ENCODE data around the gene SORCS1.

Gene SORCS1

DNA sequence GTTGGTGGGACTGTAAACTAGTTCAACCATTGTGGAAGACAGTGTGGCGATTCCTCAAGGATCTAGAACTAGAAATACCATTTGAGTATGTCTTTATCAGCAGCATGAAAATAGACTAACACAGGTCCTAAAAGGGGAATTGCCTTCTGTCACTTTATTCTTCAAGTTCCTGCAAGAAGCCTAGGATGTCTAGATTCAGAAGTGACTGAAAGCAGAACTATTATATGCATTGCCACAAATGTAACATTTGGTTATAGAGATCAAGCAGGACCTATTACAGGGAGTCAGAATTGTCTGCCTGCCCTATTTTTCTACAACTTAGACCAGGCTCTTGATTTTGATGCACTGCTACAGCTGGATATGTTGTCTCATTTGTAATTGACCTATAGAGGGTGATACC lies 364.7 kb downstream of the SORCS1 start:
- DNase-seq = no peak

DNA sequence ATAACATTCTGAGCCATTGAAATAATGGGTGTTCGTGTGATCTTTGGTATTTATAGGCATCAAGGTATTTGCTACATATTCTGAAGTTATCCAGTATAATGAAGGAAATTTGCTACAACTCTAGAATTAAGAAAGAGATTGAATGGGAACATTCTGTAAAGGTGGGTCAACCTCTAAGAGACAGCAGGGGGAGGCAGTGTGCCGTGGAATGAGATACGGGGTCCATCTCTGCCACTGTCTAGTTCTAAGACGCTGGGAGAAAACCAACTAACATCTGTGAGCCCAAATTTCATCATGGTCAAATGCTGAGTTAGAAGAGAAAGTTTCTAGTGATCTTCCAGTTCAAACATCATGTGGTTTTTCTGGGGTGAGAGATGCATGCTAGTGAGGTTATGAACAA lies 368.9 kb downstream of the SORCS1 start:
- DNase-seq = no peak

DNA sequence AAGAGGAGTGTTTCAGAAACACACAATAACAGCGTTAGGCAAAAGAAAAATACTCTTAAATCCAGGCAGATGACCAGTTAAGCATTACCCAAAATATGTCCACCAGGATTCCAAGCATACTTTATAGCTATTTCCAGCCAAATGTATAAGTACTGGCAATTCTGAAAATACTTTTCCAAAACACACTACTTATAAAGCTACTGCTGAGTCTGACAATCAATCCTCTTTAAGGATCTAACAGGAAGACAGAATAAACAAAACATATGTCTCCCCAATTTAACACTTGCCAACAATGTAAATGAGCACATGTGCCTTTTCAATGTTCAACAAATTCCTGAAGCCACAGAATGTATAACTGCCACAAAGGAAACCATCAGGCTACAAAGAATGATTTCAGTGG lies 370.9 kb downstream of the SORCS1 start:
- no peak for DNase-seq

DNA sequence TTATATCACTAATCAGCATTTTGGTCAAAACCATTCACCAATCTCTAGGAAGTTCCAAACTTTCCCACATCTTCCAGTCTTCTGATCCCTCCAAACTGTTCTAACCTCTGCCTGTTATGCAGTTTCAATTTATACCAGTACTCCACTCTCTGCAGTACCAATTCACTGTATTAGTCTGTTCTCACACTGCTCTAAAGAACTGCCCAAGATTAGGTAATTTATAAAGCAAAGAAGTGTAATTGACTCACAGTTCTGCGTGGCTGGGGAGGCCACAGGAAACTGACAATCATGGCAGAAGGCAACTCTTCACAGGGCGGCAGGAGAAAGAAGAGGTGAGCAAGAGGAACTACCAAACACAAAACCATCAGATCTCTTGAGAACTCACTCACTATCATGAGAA lies 374.9 kb downstream of the SORCS1 start:
- DNase-seq = no peak

DNA sequence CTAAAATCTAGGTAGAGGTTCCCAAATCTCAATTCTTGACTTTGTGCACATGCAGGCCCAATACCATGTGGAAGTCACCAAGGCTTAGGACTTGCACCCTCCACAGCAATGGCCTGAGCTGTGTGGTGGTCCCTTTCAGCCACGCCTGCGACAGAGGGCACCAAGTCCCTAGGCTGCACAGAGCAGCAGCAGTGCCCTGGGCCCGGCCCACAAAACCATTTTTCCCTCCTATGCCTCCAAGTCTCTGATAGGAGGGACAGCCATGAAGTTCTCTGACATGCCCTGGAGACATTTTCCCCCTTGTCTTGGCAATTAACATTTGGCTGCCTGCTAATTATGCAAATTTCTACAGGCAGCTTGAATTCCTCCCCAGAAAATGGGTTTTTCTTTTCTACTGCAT lies 375.5 kb downstream of the SORCS1 start:
- DNase-seq = no peak

DNA sequence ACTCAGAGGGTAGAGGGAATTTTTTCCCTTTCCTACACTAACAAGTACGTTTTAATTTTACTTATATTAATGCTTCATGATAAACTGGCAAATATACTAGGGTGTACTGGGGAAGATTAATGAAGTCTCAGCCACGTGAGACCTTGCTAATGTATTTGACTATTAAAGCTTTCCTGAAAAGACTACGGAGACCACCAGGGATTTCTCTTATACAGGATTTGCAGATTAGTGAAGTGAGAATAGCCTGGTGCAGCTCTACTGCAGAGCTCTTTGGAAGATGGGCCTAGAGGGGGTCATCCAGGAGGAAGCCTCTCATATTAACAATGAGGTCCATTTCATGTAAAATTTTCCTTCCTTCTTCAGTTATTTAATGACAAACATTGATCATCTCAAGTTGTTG lies 379.0 kb downstream of the SORCS1 start:
- no peak for DNase-seq

DNA sequence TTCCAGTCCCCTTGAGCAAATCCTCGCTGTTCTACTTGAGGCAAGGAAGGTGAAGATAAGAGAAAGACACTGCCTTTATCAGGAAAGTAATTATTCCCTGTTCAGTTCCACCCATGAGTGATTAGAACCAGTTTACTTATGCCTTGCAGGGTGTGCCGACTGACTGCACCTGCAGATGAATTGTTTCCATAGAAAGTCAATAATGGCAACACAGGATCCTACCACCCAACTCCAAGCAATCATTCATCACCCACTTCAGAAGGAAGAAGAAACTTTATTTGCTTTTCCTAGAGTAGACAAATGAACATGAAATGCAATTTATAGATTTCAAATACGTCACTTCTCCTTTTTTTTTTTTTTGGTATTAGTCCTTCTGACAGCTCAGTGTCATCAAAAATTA lies 383.9 kb downstream of the SORCS1 start:
- no peak for DNase-seq

DNA sequence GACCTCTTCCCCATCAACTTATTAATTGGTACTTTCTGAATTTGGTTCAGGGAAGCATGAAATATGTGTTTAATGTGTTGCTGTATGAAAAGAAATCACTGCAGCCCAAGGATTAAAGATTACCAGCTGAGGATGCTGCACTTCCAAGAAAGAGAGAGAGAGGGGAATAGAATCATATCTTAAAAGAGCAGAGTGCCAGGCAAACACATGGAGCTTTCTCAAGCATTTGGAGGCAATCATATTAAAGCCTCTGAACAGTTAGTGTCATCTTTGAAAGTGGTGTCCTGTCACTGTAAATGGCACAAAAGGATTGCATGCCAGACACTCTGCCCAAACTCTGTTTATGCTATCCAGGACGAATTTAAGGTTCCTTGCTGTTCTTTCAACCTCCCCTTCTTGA lies 386.7 kb downstream of the SORCS1 start:
- no peak for DNase-seq

DNA sequence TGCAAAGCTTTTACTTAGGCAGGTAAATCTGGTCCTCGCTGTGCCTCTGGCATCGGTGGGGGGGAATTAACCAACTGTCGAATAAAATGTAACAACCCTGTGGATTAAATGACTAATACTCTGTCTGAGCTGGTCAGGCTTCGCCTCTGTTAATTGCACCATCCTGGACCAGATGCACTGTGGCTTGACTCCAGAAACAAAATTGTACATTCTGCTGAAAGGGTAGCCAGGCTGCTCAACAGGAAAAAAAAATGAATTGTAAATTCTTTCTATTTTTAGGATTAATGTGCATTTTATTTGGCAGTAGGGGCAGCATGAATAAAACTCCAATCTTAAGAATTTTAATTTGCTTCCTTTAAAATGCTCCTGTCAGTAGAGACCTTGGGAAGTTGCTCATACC lies 389.4 kb downstream of the SORCS1 start:
- DNase-seq = no peak

DNA sequence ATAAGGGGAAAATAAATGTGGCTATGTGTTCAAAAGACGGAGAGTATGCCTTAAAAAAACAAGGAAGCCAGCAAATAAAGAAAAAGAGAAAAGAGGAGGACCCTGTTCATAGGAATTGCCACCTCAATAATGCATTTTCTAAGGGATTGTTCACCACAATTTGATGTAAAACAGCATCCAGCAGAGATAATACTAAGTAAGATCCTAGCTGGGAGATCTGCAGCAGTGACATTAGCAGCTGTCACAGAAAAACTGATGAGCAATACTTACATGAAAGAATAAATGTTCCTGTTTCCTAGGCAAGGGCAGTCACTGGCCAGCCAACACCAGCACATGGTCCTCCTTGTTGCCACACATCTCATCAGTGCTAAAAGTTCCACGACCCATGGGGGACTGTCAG lies 391.5 kb downstream of the SORCS1 start:
- DNase-seq = no peak

DNA sequence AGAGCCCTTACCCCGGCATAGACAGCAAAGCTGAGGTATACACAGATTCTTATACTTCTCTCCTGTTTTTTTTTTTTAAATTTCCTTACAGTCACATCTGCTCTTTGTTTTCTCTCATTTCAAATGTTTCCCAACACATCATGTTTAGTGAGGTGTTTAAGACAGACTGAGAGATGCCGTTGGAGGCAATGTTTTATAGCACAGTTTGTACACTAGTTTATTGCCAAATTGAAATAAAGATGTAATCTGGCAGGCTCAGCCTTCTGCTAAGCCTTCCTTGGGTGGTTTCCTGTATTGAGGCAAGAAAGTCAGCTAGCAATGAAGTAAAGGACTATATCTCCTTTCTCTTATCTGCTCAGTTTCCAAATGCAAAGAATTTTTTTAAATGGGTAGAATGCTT lies 393.4 kb downstream of the SORCS1 start:
- no peak for DNase-seq

DNA sequence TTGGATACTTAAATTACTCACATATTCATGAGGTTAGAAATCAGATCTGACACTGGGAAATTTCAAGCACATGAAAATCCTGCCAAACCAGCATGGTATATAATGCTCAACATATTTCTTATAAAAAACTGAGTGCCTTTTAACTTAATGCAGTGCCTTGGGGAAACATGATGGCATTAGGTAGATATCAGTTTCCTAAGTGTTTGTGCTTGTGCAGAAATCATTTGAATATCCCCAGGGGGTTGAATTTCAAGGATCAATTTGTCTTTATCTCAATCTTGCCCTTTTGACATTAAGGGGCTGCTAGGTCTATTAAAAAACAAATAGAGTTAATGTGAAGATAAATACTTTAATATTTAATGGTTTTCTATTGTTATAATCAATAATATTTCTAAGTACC lies 396.3 kb downstream of the SORCS1 start:
- no peak for DNase-seq

DNA sequence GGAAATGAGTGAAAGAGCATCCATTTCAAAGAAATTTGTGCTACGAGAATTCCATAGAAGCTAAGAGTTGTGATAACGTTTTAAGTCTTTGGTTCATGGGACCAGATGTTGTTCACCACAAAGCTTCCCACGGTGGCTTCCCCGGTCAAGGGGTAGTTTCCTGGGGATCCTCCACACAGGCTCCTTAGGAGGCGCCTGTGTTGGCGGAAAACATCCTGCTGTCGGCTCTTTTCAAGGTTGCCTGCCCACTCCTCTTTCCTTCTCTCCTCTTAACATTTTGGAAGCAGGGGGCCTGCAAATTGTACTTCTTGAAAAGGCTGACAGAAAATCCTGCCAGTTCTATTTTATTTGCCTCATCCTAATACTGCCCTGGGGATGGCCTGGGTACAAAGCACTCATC lies 398.6 kb downstream of the SORCS1 start:
- DNase-seq = no peak

DNA sequence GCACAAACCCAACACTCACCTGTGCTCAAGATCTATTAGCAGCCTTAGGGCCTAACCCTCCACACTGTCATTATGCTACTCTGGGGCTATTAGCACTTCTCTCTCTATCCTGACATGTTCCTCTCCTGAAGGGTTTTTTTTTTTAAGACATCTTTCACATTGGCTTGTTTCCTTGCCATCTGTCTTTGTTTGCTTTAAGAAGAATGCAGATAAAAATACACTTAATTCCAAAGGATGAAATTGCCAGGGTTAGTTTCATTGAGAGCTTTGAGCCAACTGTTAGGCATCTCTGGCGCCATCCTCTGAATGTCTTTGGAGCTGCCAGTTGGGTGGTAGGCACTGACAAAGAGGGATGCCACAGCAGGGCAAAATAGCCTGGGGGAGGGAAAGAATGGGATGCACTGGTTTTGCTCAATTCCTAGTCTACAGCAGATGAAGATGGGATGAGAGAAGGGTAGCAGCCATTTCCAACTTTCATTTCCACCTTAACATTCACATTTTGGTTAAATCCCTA lies 399.2 kb downstream of the SORCS1 start:
- no peak for DNase-seq

DNA sequence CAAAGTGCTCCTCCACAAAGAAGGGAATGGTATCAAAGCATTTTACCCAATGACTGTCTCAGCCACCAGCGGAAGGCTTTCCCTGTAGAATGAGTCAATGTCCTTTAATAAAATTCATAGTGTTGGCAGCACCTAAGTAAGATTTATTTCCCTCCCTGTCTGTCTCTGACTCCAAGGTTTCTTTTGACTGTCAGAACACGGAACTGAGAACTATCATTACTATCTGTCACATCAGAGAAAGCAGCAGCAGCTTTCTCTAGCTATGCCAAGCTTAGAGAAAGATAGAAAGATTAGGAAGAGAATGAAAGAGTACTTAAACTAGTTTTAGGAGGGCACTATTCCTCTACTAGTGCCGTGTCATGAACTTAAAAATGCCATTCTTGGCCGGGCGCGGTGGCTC lies 400.1 kb downstream of the SORCS1 start:
- DNase-seq = no peak

DNA sequence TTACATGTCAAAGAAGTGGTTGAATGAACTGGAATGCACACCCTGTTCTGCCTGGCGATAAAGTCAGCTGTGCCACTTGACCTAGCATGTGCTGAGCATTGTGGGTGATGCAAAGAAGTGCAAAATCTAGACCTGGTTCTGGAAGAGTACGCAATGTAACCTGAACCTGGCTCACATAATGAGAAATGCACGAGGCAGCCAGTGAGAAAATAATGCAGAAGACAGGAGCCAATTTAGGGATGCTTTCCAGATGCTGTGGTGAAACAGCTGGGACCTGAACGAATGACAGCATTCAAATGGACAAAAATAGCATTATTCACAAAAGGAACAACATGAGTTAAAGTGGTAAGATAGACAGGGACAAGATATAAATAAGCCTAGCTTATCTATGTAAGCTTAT lies 402.6 kb downstream of the SORCS1 start:
- no peak for DNase-seq

DNA sequence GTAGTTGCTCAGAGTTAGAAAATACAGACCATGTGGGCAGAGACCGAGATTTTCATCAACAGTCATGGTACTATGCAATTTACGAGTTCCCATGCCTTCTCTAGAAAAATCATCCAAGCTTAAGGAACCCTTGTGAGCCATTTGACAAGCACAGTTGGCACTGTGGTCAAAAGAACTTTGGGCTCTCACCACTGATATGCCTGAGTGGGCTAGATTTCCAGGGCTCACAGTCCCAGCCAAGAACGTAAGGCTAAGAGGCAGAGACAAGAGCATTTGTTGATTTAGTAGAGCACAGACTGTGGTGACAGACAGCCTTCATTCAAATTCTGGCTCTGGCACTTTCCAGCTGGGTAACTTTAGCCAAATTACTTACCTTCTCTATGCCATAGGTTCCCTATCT lies 407.0 kb downstream of the SORCS1 start:
- no peak for DNase-seq

DNA sequence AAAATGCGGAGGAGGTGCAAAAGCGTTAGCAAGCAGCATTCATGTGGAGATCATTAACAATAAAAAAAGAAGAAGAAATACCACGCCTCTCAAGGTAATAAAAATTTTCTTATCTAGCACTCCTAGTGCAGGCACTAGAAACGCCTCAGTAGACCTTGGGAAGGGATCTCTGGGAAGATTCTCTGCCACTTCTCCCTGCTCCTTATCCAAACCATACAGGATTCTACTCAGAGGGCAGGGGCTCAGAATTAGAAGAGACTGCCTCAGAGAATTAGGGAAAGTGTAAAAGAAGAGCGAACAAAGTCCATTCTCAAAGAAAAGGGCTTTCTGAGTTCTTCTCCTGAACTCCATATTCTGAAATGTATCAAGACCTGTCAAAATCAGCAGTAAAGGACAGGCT lies 413.4 kb downstream of the SORCS1 start:
- no peak for DNase-seq

DNA sequence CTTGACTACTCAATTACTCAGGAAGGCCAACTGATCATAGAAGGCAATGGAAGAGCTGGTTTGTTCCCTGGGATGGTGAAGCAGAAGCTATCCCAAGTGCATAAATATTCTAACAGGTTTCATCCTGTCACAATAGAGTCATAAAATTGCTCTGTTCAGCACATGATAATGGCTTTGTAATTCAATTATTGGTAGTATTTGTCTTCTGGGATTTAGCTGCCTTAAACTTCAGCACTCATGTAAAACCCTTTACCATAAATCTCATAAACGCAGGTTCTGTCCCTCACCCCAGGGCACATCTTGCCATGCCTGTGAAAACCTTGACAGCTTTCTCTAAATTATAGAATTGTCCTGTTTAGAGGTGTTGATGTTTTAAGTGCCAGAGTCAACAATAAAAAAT lies 417.6 kb downstream of the SORCS1 start:
- no peak for DNase-seq

DNA sequence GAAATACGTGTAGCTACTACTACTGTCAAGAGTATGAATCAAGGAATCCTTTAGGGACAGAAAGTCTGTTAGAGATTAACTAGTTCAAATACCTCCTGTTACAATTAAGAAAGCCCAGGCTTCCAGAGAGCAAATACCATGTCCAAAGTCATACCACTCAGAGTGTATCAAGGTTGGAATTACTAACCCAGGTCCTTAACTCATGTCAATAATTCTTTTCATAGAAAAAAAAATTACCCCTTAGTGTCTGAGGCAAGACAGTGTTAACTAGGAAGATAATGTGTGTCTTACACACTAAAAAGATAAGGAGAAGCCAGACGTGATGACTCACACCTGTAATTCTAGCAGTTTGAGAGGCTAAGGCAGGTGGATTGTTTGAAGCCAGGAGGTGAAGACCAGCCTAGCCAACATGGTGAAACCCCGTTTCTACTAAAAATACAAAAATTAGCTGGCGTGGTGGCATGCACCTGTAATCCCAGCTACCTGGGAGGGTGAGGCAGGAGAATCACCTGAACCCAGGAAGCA lies 423.4 kb downstream of the SORCS1 start:
- no peak for DNase-seq

DNA sequence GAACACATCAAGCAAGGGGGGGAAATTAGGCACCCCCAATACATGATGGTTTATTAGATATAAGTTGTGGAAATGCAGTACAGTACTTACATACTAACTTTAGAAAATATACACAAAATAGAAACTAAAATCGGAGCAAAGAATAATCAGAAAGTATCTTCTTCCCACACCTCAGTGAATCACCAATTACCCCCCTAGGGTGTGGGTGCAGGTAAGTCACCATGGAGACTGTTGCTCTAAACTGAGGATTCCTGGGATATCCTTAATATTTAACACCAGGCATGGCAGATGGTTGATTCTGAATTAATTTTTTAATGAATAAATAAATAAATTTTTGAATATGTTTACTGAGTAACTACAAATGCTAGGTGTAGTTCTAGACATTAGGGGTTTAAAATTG lies 424.4 kb downstream of the SORCS1 start:
- no peak for DNase-seq

DNA sequence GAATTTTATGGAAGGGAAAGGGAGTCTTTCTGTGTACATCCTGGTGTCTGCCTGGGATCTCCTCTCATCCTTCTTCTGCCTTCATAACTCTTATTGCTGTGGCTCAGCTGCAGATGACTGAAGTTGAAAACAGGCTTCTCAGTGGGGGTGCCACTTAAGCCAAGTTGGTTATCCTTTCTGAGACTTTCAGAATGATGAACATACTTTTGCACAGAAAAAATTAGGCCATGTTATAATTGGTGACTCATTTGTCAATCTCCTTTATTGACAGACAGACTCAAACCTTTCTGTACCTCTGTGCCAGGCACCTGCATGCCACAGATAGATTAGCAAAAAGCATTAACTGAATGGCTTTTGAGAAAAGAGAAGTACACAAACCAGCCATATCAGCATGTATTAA lies 430.3 kb downstream of the SORCS1 start:
- DNase-seq = no peak

DNA sequence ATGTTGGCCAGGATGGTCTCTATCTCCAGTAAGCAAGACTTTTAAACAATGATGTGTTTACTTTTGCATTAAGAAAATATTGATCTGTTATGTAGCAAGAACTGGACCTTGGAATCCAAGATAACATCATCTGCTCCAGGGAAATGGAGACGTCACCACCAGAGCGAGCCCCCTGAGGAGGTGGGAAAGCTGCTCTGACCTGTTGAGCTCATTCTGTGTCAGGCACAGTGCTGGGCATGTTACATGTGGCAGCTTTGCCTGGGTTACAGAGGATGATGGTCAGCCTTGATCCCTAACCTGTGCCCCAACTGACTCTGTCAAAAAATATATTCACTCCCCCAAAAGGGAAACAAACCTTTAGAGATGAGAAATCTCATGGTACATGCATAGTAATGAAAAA lies 436.3 kb downstream of the SORCS1 start:
- DNase-seq = no peak

DNA sequence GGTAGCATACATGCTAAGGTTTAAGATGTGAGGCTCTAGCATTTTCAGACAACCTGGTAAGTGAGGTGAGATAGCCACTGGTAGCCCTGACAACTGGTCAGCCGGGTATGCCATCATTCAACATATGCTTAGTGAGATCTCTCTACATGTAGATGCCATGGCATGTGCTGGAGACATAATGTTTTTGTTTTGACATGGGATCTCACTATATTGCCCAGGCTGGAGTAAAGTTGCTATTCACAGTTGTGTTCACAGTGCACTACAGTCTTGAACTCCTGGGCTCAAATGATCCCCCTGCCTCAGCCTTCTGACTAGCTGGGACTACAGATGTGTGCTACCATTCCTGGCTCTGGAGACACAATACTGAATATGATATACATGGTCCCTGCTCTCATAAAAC lies 437.3 kb downstream of the SORCS1 start:
- no peak for DNase-seq

DNA sequence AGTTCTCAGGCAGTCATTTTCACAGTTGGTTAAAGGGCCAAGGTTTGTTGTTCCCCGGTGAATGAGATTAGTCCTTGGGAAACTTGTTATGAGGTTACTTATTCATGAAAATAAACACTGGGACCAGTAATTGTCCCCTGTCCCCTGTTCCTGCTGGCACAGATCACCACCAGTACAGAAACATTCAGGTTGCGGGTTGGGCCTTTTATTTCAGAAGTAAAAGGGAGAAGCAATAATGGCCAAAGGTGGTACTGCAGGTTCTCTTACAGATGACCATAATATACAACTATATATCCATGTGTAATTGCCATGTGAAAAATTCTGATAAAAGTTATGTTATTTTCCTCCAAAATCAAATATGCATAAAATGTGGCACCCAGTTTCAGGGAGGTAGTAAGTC lies 442.0 kb downstream of the SORCS1 start:
- DNase-seq = no peak

DNA sequence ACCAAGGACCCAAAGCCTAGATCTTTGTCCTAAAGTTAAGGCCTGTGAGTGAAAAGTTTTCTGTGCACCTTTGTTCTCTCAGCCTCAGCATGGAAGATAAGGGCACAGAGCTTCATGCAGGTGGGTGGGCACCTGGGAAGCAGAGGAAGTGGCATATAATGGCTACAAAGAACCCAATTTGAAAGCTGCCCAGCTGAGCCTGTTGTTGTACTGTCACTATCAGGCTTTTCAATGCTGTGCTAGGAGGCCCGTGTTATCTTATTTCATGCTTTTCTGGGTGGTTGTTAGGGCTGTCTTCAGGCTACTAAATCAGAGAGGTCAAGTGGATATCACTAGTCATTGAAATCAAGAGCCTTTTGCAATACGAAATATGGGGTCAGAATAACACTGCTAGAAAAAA lies 443.8 kb downstream of the SORCS1 start:
- no peak for DNase-seq
